T47D (cell line): ENCODE measurements around the gene LRGUK.

Experiments used
- DNase-seq, 2 experiments: peaks; one replicate each; pipeline versions ENCODE4 v3.0.0 to v3.0.0-alpha.2; 2011 to 2012; ENCODE audit warnings: low read depth in 1 of 2, low spot score in 1 of 2
- JUND ChIP-seq: IDR thresholded peaks from 2 replicates; pipeline ENCODE4 v1.6.1; 2012; ENCODE audit warnings: low read depth
- in situ Hi-C: cut with HindIII; loops from 2 replicates; pipeline ENCODE4 v1.10.0; 2016; ENCODE audit warnings: low sequenced_read_pairs, low pct_unique_long_range_greater_than_20kb

LRGUK gene

GRCh38 chr7:134104166-134104565 is 23.0 kb upstream of the LRGUK start:
- TF ChIP-seq JUND = no peak
- no peak for DNase-seq
- in situ Hi-C loops = no loop called here

GRCh38 chr7:134105841-134106240 is 21.3 kb upstream of the LRGUK start:
- no peak for TF ChIP-seq JUND
- in situ Hi-C loops = no loop called here
- DNase-seq = no peak

GRCh38 chr7:134108802-134109201 is 18.3 kb upstream of the LRGUK start:
- no peak for TF ChIP-seq JUND
- peak in 1 of 2 experiments; percentile 7 for DNase-seq
- in situ Hi-C loops = no loop called here

- TF ChIP-seq JUND = no peak
- in situ Hi-C loops = no loop called here
- peak in 1 of 2 experiments; percentile 7 for DNase-seq
These were observed 13.5 kb upstream of the LRGUK start for GRCh38 chr7:134113655-134114054.

- DNase-seq = no peak
These were observed 12.1 kb upstream of the LRGUK start for GRCh38 chr7:134114992-134115391.

GRCh38 chr7:134120405-134120804 is 6.7 kb upstream of the LRGUK start:
- in situ Hi-C loops = no loop called here
- no peak for DNase-seq
- no peak for TF ChIP-seq JUND

More at GRCh38 chr7:134114992-134115391, 12.1 kb upstream of the LRGUK start:
- in situ Hi-C loops = no loop called here
- no peak for TF ChIP-seq JUND

- in situ Hi-C loops = no loop called here
- no peak for TF ChIP-seq JUND
- DNase-seq = no peak
These were observed 5.5 kb upstream of the LRGUK start for GRCh38 chr7:134121632-134122139.

- in situ Hi-C loops = no loop called here
- no peak for TF ChIP-seq JUND
- DNase-seq = no peak
These were observed 4.2 kb upstream of the LRGUK start for GRCh38 chr7:134122980-134123379.

- in situ Hi-C loops = no loop called here
- no peak for DNase-seq
These were observed 994 bp upstream of the LRGUK start for GRCh38 chr7:134126146-134126545.

GRCh38 chr7:134126596-134126965 is 559 bp upstream of the LRGUK start:
- no peak for TF ChIP-seq JUND
- in situ Hi-C loops = no loop called here
- DNase-seq = no peak

More at GRCh38 chr7:134126146-134126545, 994 bp upstream of the LRGUK start:
- no peak for TF ChIP-seq JUND

- in situ Hi-C loops = no loop called here
- TF ChIP-seq JUND = no peak
- no peak for DNase-seq
These were observed 1.7 kb downstream of the LRGUK start for GRCh38 chr7:134128829-134129228.

GRCh38 chr7:134129856-134130523 is 2.9 kb downstream of the LRGUK start:
- no peak for TF ChIP-seq JUND
- in situ Hi-C loops = no loop called here
- no peak for DNase-seq

- no peak for DNase-seq
- TF ChIP-seq JUND = no peak
- in situ Hi-C loops = no loop called here
These were observed 6.9 kb downstream of the LRGUK start for GRCh38 chr7:134134004-134134403.
